MM.1S (cell line): Measurements from ENCODE around the gene CACNA1G.

Source experiments
- CTCF ChIP-seq: fragments of 300-600 bp; sonication (generic); IDR thresholded peaks from 2 replicates; pipeline ENCODE4 v1.5.1; 2016; ENCODE audit warnings: antibody characterized with exemption, low read length, mixed read lengths
- EZH2 ChIP-seq: fragments of 300-600 bp; sonication (generic); optimal IDR thresholded peaks from 2 replicates; pipeline ENCODE3; 2017; ENCODE audit warnings: low read depth, mild to moderate bottlenecking, antibody characterized with exemption, low read length, mixed read lengths
- EZH2phosphoT487 ChIP-seq: fragments of 300-600 bp; sonication (generic); IDR thresholded peaks from 2 replicates; pipeline ENCODE4 v1.6.1; 2018; ENCODE audit warnings: antibody characterized with exemption, low read length

- no peak for TF ChIP-seq CTCF
- no peak for TF ChIP-seq EZH2phosphoT487
- TF ChIP-seq EZH2, result no peak
Measured at GRCh38 chr17:50514936-50515702, 45.4 kb upstream of the CACNA1G start.
